GM21619 (cell line): ENCODE results near the gene CAMK2A.

Experiments
- ATAC-seq: cut with Tn5 transposase; IDR thresholded peaks from one replicate; pipeline ENCODE4 v1.9.1; 2021; ENCODE audit not compliant: unreplicated experiment

The CAMK2A gene

GRCh38 chr5:150190503-150190979, 99.0 kb downstream of the CAMK2A start:
- ATAC-seq: no peak

- ATAC-seq: no peak
Measured at GRCh38 chr5:150189728-150190502, 99.7 kb downstream of the CAMK2A start, which contains the start of gene SLC6A7. TSS of gene SLC6A7 (plus strand) at chr5:150190062. CDS start at chr5:150190328, 266 bp downstream.

- no peak for ATAC-seq
Measured at GRCh38 chr5:150189326-150189725, 100.2 kb downstream of the CAMK2A start.

GRCh38 chr5:150188146-150188842, 101.3 kb downstream of the CAMK2A start:
- no peak for ATAC-seq

GRCh38 chr5:150186897-150187296, 102.7 kb downstream of the CAMK2A start:
- no peak for ATAC-seq

GRCh38 chr5:150186137-150186536, 103.4 kb downstream of the CAMK2A start:
- ATAC-seq: no peak

GRCh38 chr5:150184990-150185912, 104.3 kb downstream of the CAMK2A start:
- ATAC-seq: no peak

GRCh38 chr5:150184006-150184405, 105.6 kb downstream of the CAMK2A start:
- ATAC-seq: no peak

- no peak for ATAC-seq
Measured at GRCh38 chr5:150183436-150183835, 106.1 kb downstream of the CAMK2A start.

- ATAC-seq: no peak
Measured at GRCh38 chr5:150182774-150183173, 106.8 kb downstream of the CAMK2A start.

GRCh38 chr5:150181766-150182545, 107.6 kb downstream of the CAMK2A start:
- ATAC-seq: no peak

- no peak for ATAC-seq
Measured at GRCh38 chr5:150181027-150181426, 108.5 kb downstream of the CAMK2A start.

GRCh38 chr5:150180241-150181026, 109.1 kb downstream of the CAMK2A start:
- ATAC-seq: no peak

GRCh38 chr5:150179019-150179620, 110.5 kb downstream of the CAMK2A start:
- no peak for ATAC-seq

- peak; percentile 62 for ATAC-seq
Measured at GRCh38 chr5:150178262-150178661, 111.3 kb downstream of the CAMK2A start.

GRCh38 chr5:150177721-150178120, 111.9 kb downstream of the CAMK2A start:
- ATAC-seq: no peak

- ATAC-seq: no peak
Measured at GRCh38 chr5:150176745-150177477, 112.7 kb downstream of the CAMK2A start.

- ATAC-seq: no peak
Measured at GRCh38 chr5:150175536-150175935, 114.0 kb downstream of the CAMK2A start.
